Urothelium cell line (cell line): ENCODE data around the gene EFCAB7.

Source experiments
- DNase-seq: peaks from one replicate; pipeline ENCODE4 v3.0.0; 2011; ENCODE audit warnings: low spot score, mixed read lengths
- FAIRE-seq: peaks from 2 replicates; lab custom pipeline; 2011; peaks lifted over from hg19 to GRCh38; lab: Jason Lieb, UNC

EFCAB7 gene

GRCh38 chr1:63601463-63601862 lies 78.1 kb downstream of the EFCAB7 start:
- FAIRE-seq: no peak
- DNase-seq: no peak

DNA sequence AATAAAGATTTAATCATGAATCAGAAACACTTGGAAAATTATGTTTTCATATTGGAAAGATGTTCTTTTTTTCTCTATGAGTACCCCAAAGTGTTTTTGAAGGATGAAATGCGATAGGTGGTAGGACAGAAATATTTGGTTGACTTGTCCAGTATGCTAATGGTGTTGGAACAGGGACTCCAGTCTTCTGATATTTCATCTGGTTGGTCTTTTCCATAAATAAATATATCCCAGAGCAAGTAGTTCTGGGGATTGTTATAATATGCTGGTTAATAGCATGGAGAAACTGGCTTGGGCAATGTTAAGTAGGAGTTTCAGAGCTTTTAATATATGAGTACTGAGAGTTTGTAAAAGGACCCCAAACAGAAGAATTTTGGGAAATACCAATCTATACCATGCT lies 78.6 kb downstream of the EFCAB7 start:
- DNase-seq (no peak), FAIRE-seq (no peak)

DNA sequence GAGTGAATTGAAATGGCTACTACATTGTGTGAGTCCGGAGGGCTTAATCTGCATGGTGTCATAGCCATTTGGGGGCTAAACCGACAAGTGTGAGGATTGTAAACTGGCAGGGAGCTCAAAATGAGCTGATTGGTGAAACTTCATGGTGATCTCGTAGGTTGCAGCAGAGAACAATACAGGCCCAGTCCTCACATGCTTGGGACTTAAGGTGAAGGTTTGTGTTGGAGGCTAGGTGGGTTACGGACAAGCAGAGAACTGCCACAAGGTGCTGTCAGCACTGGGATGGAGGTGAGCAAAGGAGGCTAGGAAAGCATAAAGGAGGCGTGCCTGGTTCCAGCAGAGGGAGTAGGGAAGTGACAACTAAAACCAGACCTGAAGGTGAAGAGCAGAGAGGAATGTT lies 79.3 kb downstream of the EFCAB7 start:
- DNase-seq (no peak), FAIRE-seq (no peak)

DNA sequence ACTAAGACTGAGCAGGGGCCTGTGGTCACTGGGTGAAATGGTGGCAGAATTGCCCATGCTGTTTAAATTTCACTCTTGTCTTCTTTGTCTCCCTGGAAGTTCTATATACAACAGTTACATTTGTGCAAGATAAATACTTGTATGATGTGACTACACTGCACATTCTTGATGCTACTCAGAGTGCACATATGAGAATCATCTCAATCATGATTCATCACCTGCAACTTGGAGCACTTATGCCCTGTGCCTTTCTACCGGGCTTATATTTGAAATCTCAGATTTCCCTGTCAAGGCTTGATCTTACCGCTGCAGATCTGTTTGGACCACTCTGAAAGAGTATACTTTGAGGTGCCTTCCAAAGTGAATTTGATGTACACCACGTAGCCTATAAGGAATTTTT lies 80.5 kb downstream of the EFCAB7 start:
- no peak for FAIRE-seq
- DNase-seq: no peak

- FAIRE-seq: peak; percentile 48
Measured at GRCh38 chr1:63607322-63607721, 84.0 kb downstream of the EFCAB7 start.

GRCh38 chr1:63611231-63611630 lies 87.9 kb downstream of the EFCAB7 start:
- FAIRE-seq (no peak), DNase-seq (peak; percentile 14)

More at GRCh38 chr1:63607322-63607721, 84.0 kb downstream of the EFCAB7 start:
- DNase-seq: no peak

DNA sequence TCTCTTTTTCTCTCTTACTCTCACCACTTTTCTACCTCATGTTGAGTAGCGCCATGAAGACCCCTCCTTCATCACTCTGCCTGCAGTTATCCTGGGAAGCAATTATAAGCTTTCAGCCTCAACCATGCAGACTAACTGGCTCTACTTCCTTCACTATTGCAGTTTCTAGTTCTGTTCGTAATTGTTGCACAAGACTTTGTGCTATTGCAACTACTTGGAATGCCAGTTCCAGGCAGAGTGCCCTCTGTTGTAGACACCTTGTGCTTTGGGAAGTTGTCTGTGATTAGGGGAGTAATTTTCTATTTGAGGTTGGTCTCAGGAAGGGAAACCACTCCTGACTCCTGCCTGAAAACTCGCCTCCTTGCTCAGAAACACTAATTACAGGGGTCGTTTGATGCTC lies 89.2 kb downstream of the EFCAB7 start:
- FAIRE-seq (no peak), DNase-seq (no peak)

DNA sequence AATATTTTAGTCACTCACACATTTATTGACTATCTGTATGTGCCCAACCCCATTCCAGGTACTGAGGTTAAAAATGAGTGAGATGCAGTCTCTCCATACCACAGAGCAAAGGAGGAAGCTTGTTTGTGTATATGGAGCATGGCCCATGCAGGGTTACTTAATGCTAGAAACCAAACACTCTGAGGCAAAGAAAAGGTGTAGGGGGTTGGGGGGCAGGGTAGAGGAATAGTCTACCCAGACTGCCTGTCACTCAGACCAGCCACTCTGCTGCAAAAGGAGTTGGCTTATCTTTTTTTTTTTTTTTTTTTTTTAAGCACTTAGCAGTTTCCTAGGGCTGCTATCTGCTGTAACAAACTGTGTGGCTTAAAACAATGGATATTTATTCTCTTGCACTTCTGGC lies 89.6 kb downstream of the EFCAB7 start:
- FAIRE-seq: no peak
- no peak for DNase-seq

- DNase-seq (peak; percentile 71), FAIRE-seq (peak; percentile 20)
Measured at GRCh38 chr1:63615768-63616420, 92.6 kb downstream of the EFCAB7 start.

DNA sequence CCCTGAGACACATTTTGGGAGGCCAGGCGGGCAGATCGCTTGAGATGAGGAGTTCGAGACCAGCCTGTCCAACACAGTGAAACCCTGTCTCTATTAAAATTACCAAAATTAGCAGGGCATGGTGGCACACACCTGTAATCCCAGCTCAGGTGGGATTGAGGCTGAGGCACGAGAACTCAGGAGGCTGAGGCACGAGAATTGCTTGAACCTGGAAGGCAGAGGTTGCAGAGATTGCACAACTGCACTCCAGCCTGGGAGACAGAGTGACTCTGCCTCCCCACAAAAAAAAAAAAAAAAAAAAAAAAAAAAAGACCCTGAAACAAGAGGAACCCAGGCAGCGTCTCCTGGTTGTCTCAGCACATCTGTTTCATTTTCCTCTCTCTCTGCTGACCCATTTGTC lies 94.1 kb downstream of the EFCAB7 start:
- FAIRE-seq: no peak
- DNase-seq: no peak

DNA sequence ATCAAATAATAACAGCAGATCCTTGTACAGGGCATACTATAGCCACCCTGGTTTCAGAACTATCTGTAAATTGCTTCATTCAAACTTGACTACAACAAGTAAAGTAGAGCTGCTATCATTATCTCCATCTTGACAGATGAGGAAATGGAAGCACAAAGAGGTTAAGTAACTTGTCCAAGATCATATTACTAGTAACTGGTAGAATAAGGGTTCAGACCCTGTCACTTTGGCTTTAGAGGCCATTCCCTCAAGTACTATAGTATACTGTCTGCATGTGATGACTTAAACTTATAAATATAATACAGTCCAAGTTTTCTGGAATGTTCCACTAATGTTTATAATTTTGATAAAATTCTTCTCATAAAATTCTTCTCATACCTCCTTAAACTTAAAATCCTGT lies 94.7 kb downstream of the EFCAB7 start:
- DNase-seq (no peak), FAIRE-seq (no peak)

DNA sequence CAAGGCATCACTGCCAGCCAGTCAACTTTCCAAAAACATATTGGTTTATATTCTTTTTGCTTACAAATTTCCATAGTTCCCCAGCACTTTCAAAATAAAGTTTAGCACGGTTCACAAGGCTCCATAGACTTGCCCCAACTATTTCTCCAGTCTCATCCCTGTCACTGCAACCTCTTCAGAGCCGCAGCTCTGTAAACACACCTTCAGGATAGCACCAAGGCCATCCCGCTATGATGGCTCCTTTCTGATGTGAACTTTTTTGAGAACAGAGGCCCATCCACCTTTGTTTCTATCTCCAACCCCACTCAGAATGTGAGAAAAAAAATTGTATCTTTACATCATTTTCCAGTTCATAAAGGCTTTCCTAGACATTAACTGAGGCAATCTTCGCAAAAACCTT lies 96.2 kb downstream of the EFCAB7 start:
- DNase-seq: no peak
- FAIRE-seq: no peak

- no peak for FAIRE-seq
- DNase-seq: no peak
Measured at GRCh38 chr1:63620671-63621070, 97.3 kb downstream of the EFCAB7 start.

GRCh38 chr1:63621075-63621474 lies 97.8 kb downstream of the EFCAB7 start:
- DNase-seq (no peak), FAIRE-seq (no peak)

GRCh38 chr1:63621698-63622097 lies 98.4 kb downstream of the EFCAB7 start:
- no peak for FAIRE-seq
- no peak for DNase-seq
